GM12878 (cell line): ENCODE measurements around the gene KAZN.

Source experiments
- CTCF ChIP-seq, 3 experiments: IDR thresholded peaks in 2 of 3; conservative IDR thresholded peaks in 1 of 3; 2 replicates each; pipeline ENCODE4 v1.5.1; 2011; ENCODE audit warnings: low read depth in 3 of 3, low read length in 3 of 3, mild to moderate bottlenecking in 3 of 3, control low read depth in 2 of 3, moderate library complexity in 2 of 3, inconsistent platforms in 1 of 3, mixed read lengths in 1 of 3; ENCODE audit not compliant: control insufficient read depth in 2 of 3, insufficient read depth in 1 of 3; ENCODE audit errors: extremely low read depth in 1 of 3
- EED ChIP-seq: sonication (generic); IDR thresholded peaks from 2 replicates; pipeline ENCODE4 v1.6.1; 2016; ENCODE audit warnings: antibody characterized with exemption, low read depth
- POLR2AphosphoS5 ChIP-seq: IDR thresholded peaks from 2 replicates; pipeline ENCODE4 v1.6.1; 2011; ENCODE audit warnings: mild to moderate bottlenecking, low read length, inconsistent platforms
- ZNF274 ChIP-seq: IDR thresholded peaks from one replicate; pipeline ENCODE4 v1.8.0; 2011; ENCODE audit not compliant: insufficient read length, insufficient read depth

- TF ChIP-seq POLR2AphosphoS5 = no peak
- no peak for TF ChIP-seq CTCF (IDR thresholded peaks at IDR 0.05 in 2 of 3, conservative IDR thresholded peaks at IDR 0.05 in 1 of 3; ENCODE audit: control insufficient read depth in 2 of 3, extremely low read depth in 1 of 3, insufficient read depth in 1 of 3, low read depth in 3 of 3, low read length in 3 of 3)
- TF ChIP-seq ZNF274 = no peak
- no peak for TF ChIP-seq EED
These were observed 150.5 kb downstream of the KAZN start for GRCh38 chr1:14748977-14749376.
